OCI-LY1 (cell line): ENCODE results near the gene SPAM1.

Experiments used
- CTCF ChIP-seq: fragments of 200-600 bp; sonication (generic), shearing (Covaris generic); IDR thresholded peaks from 2 replicates; pipeline ENCODE4 v1.5.1; 2017; ENCODE audit warnings: mild to moderate bottlenecking, antibody characterized with exemption, low read length, moderate library complexity, mixed read lengths
- EZH2 ChIP-seq: fragments of 200-600 bp; sonication (generic), shearing (Covaris generic); IDR thresholded peaks from 2 replicates; pipeline ENCODE4 v1.8.0; 2017; ENCODE audit warnings: borderline replicate concordance, mixed run types, mild to moderate bottlenecking, antibody characterized with exemption, low read length, moderate library complexity, mixed read lengths

- no peak for TF ChIP-seq CTCF
- TF ChIP-seq EZH2: no peak
Observed at GRCh38 chr7:123979876-123980275, 54.8 kb downstream of the SPAM1 start.
